Endothelial cell (in vitro differentiated cells): Measurements from ENCODE around the gene NGEF. TPM values are rescaled to one million over a fixed set of nuclear protein-coding genes. Genes with fewer than 3 reads are reported as not detected.

Experiments
- DNase-seq: peaks from one replicate; pipeline ENCODE4 v3.0.0; 2021; ENCODE audit warnings: low spot score
- H3K27ac Mint-ChIP-seq: one replicate; pipeline ENCODE4 v1.8.0; 2021; ENCODE audit warnings: mixed read lengths, inconsistent platforms; ENCODE audit not compliant: unreplicated experiment
- H3K27me3 Mint-ChIP-seq: one replicate; pipeline ENCODE4 v1.8.0; 2021; ENCODE audit warnings: mild to moderate bottlenecking, moderate library complexity, mixed read lengths, inconsistent platforms; ENCODE audit not compliant: unreplicated experiment
- H3K36me3 Mint-ChIP-seq: one replicate; pipeline ENCODE4 v1.8.0; 2021; ENCODE audit warnings: mild to moderate bottlenecking, low read depth, mixed read lengths, inconsistent platforms; ENCODE audit not compliant: unreplicated experiment
- H3K4me1 Mint-ChIP-seq: one replicate; pipeline ENCODE4 v1.8.0; 2021; ENCODE audit warnings: mild to moderate bottlenecking, mixed read lengths, inconsistent platforms; ENCODE audit not compliant: unreplicated experiment
- H3K4me3 Mint-ChIP-seq: one replicate; pipeline ENCODE4 v1.8.0; 2021; ENCODE audit warnings: mild to moderate bottlenecking, mixed read lengths, inconsistent platforms; ENCODE audit not compliant: unreplicated experiment
- H3K9me3 Mint-ChIP-seq: one replicate; pipeline ENCODE4 v1.8.0; 2021; ENCODE audit warnings: mixed read lengths, inconsistent platforms; ENCODE audit not compliant: unreplicated experiment
- total RNA-seq: library from RNA; stranded (reverse); fragmentation: NEBNext Ultra II Directional; extraction: Animal tissue kit (Norgen Biotek cat#: 25700); gene quantifications from one replicate; pipeline ENCODE4 v1.2.1, GENCODE V29; 2021; ENCODE audit not compliant: unreplicated experiment
- TF ChIP-seq, protein P1 (sequence below): fragments of 200-600 bp; sonication (generic); IDR thresholded peaks from one replicate; pipeline ENCODE4 v1.5.0; 2021; ENCODE audit warnings: antibody characterized with exemption; ENCODE audit not compliant: unreplicated experiment

NGEF gene
- total RNA-seq, 1 donor from 2014 or later = 1.4 TPM

DNA sequence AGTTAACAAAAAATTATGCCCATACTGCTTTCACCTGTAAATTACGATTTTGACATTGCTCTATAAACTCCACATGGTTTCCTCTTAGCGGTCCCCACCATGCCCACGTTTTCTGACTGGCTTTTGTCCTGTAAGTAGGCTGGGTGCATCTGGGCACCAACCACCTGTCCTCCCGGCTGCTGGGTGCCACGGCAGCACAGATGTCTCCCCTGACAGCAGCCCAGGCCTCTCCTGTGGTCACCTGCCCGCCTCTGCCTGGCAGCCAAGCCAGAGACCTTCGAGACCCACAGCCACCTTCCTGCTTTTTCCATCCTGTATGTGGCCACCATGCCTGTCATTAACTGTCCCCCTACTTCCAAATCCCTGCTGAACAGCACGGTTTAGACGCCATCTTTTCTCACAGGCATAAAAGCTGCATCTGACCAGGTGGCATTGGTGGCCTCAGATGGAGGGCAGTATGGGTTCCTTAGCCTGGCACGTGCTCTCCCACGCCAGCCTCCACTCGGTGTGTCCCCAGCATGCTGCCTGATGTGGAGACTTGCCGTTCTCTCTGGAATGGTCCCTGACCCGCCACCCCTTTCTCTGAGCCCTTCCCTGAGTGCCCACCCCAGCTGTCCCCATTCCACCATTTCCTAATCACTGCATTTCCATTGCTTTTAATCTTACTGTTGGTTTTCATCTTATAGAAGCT, 124.1 kb downstream of the NGEF start:
- H3K36me3 Mint-ChIP-seq = peaks cover 3% of the 10 kb centered on the region
- H3K27me3 Mint-ChIP-seq = peaks cover 10% of the 10 kb centered on the region
- no peak overlapping the region for H3K27ac Mint-ChIP-seq
- TF ChIP-seq, protein P1, sequence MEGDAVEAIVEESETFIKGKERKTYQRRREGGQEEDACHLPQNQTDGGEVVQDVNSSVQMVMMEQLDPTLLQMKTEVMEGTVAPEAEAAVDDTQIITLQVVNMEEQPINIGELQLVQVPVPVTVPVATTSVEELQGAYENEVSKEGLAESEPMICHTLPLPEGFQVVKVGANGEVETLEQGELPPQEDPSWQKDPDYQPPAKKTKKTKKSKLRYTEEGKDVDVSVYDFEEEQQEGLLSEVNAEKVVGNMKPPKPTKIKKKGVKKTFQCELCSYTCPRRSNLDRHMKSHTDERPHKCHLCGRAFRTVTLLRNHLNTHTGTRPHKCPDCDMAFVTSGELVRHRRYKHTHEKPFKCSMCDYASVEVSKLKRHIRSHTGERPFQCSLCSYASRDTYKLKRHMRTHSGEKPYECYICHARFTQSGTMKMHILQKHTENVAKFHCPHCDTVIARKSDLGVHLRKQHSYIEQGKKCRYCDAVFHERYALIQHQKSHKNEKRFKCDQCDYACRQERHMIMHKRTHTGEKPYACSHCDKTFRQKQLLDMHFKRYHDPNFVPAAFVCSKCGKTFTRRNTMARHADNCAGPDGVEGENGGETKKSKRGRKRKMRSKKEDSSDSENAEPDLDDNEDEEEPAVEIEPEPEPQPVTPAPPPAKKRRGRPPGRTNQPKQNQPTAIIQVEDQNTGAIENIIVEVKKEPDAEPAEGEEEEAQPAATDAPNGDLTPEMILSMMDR = no peak
- H3K4me3 Mint-ChIP-seq = peak overlapping the region; percentile 44
- peaks cover 12% of the 10 kb centered on the region for H3K4me1 Mint-ChIP-seq
- no peak for DNase-seq
- no peaks in the 10 kb centered on the region for H3K9me3 Mint-ChIP-seq

DNA sequence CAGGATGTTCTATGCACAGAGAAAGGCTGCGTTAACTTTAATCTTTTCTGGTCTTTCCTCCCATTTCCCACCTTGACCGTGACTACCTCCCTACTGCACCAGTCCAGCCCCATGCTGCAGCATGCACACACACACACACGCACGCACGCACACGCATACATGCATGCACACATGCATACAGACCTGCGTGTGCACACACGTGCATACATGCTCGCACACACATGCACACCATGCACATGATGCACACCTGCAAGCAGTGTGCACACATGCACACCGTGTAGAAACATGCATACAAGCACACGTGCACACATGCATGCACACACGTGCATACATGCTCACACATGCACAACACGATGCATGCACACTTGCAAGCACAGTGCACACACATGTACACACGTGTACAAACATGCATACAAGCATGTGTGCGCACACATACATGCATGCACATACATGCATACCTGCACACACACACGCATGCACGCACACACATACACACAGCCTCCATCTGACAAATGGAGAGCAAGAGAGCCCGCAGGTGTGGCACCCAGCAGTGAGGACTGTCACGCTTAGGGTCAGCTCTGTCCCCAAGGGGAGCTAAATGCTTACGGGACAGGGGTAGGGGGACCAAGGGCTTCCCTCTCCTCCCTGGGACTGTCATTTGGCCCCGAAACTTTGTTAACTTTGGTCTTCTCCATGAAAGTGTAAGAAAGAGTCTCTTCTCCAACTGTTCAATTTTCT, 124.8 kb downstream of the NGEF start:
- TF ChIP-seq, protein P1 = no peak
- Mint-ChIP-seq H3K27ac (no peak overlapping the region), H3K27me3 (peaks cover 10% of the 10 kb centered on the region), H3K4me1 (peaks cover 12% of the 10 kb centered on the region), H3K4me3 (no peak overlapping the region), H3K36me3 (peaks cover 3% of the 10 kb centered on the region), H3K9me3 (no peaks in the 10 kb centered on the region)
- DNase-seq = no peak

DNA sequence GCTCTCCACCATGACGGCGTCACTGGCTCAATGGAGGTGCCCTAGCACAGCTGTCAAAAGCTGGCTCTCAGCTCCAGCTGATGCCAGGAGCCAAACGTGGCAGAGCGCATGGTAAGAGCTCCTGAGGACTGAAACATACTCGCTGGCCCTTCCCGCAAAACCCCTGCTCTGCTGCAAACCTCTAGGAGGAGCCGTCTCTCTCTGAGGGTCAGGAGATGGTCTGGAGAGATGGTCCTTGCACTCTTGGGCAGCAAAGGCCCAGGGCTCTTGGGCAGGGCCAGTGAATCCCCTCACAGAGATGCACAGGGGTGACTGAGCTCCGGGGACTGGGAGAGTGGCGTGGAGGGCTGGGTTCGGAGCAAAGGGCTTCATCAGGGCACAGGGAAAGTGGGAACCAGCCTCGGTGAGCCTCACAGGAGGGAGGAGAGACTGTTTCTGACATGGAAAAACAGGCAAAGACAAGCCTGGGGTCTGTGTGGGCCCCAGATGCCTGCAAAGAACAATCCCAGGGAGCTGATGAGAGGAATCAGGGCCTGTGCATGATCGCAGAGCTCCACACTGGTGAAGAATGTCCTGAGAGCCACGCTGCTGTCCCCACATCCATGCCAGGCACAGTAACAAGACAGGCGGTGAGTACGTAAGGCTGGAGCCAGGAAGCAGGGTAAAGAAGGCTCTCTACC, 125.7 kb downstream of the NGEF start:
- Mint-ChIP-seq H3K27ac (no peak overlapping the region), H3K4me1 (peaks cover 12% of the 10 kb centered on the region), H3K36me3 (peaks cover 3% of the 10 kb centered on the region), H3K27me3 (peaks cover 10% of the 10 kb centered on the region), H3K4me3 (no peak overlapping the region), H3K9me3 (no peaks in the 10 kb centered on the region)
- DNase-seq = no peak
- TF ChIP-seq, protein P1 = no peak

DNA sequence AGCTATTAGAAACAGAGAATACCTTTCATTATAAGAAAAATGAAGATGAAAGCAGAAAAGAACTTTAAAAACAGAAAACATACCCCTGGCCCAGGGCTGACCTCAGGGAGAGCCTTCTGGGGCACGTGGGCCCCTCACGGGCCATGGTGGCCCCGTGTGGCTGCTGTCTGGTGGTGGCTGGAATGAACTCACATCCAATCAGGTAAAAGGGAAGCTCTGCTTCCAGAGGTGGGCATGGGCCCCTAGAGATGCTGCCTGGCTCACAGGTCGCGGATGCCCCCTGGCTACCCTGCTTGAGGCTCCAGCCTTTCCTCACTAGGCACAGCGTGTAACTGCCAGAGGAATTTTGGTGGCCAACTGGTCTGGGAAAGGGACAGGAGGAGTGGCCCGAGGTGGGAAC, 126.4 kb downstream of the NGEF start:
- peaks cover 12% of the 10 kb centered on the region for H3K4me1 Mint-ChIP-seq
- TF ChIP-seq, protein P1 = no peak
- H3K27me3 Mint-ChIP-seq = peaks cover 10% of the 10 kb centered on the region
- H3K9me3 Mint-ChIP-seq = no peaks in the 10 kb centered on the region
- H3K4me3 Mint-ChIP-seq = no peak overlapping the region
- no peaks in the 10 kb centered on the region for H3K36me3 Mint-ChIP-seq
- no peak for DNase-seq
- H3K27ac Mint-ChIP-seq = no peak overlapping the region
